Measurements from ENCODE around the gene GARNL3.

The GARNL3 gene

GRCh38 chr9:127229691-127230417, 34.7 kb upstream of the GARNL3 start:
- TF ChIP-seq, protein P1, sequence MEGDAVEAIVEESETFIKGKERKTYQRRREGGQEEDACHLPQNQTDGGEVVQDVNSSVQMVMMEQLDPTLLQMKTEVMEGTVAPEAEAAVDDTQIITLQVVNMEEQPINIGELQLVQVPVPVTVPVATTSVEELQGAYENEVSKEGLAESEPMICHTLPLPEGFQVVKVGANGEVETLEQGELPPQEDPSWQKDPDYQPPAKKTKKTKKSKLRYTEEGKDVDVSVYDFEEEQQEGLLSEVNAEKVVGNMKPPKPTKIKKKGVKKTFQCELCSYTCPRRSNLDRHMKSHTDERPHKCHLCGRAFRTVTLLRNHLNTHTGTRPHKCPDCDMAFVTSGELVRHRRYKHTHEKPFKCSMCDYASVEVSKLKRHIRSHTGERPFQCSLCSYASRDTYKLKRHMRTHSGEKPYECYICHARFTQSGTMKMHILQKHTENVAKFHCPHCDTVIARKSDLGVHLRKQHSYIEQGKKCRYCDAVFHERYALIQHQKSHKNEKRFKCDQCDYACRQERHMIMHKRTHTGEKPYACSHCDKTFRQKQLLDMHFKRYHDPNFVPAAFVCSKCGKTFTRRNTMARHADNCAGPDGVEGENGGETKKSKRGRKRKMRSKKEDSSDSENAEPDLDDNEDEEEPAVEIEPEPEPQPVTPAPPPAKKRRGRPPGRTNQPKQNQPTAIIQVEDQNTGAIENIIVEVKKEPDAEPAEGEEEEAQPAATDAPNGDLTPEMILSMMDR (IDR thresholded peaks at IDR 0.05), result no peak

- TF ChIP-seq, protein P1 (IDR thresholded peaks at IDR 0.05), result no peak
Measured at GRCh38 chr9:127231666-127232065, 32.9 kb upstream of the GARNL3 start.

DNA sequence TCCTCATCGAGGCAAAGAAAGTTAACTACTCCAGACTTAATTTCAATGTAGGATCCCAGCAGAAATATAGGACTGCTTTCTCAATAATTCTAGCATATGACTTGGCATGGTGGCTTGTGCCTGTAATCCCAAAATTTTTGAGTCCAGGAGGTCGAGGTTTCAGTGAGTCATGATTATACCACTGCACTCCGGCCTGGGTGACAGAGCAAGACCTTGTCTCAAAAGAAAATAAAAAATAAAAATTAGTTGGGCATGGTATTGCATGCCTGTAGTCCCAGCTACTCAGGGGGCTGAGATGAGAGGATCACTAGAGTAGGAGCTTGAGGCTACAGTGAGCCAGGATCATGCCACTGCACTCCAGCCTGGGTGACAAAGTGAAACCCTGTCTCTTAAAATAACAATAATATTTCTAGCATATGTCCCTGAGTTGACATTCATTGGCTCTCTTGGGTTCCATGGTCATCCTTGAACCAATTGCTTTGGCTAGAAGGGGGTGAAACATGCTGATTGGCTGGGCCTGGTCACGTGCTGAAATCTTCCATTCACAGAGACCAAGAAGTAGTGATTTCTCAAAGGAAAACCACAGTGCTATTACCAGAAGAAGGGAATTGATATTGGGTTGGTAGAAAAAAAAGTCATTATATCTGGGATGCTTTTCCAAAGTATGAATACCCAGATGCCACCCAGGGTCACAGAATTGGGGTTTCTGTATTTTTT, 31.6 kb upstream of the GARNL3 start:
- TF ChIP-seq, protein P1 (IDR thresholded peaks at IDR 0.05), result no peak

DNA sequence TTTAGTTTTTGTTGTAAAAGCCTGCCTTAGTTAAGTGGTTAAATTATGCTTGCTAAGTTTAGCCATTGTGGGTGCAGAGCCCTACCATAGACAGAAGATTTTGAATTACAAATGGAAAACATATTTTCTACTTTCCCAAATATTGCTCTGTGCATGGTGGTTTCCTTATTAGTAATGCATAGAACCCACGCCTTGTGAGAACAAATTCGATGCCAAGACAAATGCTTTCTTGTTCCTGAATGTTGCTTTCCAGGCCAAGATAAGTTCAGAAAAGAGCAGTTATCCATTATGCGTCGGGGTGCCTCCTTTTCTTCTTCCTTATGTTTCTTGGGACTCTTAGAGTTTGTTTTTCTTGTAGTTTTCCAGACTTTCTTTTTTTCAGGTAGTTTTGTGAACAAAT, 31.0 kb upstream of the GARNL3 start:
- TF ChIP-seq, protein P1 (IDR thresholded peaks at IDR 0.05), result no peak

DNA sequence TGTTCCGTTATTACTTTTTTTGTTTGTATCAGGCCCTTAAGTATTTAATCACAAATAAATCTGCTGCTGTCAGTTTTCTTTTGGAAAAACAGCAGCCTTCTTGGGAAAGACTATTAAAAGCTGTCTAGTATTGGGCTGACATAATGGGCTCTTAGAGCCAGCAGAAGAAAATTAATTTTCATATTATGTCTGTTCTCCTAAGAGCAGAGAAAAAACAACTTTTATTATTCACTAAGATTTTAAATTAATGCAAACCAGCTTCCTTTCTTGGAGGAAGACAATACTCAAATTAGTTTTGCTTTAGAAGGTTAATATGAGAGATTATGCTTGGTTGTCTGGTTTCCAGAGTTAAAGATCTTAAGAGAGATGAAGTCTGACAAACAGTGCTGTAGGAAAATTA, 30.6 kb upstream of the GARNL3 start:
- TF ChIP-seq, protein P1 (IDR thresholded peaks at IDR 0.05), result no peak

GRCh38 chr9:127237801-127238200, 26.8 kb upstream of the GARNL3 start:
- TF ChIP-seq, protein P1 (IDR thresholded peaks at IDR 0.05), result no peak

DNA sequence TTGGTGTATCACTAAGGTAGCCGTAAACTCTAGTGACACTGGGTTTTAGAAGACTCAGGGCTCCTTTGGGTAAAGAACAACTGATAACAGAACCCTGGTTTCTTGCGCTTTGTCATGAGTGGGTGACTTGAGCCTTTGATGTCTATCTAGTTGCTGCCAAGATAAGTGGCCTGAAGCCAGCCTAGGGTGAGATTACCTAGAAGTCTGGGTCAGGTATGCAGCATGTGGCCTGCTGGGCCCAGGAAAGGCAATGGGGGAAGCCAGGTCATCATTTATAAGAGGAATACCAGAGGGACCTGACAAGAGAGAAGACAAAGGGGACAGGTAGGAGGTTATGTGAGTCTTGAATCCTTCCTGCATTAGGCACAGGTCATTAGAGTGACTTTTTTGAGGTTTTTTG, 23.2 kb upstream of the GARNL3 start:
- TF ChIP-seq, protein P1 (IDR thresholded peaks at IDR 0.05), result no peak
